Thoracic aorta (tissue), 2 donors: Measurements from ENCODE around the gene IRX5. TPM values are rescaled to one million over a fixed set of nuclear protein-coding genes. Genes with fewer than 3 reads are reported as not detected.
A peak's percentile ranks its signal among the peaks of the same experiment; 100 is the strongest.

Experiments
- ATAC-seq: fragments of 150-250 bp; one replicate; pipeline ENCODE4 v1.8.0; 2017; ENCODE audit warnings: low read depth; ENCODE audit not compliant: insufficient number of reproducible peaks, low FRiP score
- DNase-seq: peaks from one replicate; pipeline ENCODE4 v3.0.0-alpha.2; 2020; ENCODE audit warnings: low spot score
- H3K27ac ChIP-seq, 2 donors: fragments of 200-600 bp; sonication (generic); 1 replicate in 1 of 2; 2 replicates in 1 of 2; pipeline ENCODE4 v1.5.1; 2016; ENCODE audit warnings: mild to moderate bottlenecking in 2 of 2, moderate library complexity in 2 of 2
- H3K27me3 ChIP-seq: fragments of 200-600 bp; sonication (generic); replicated peaks from 2 replicates; pipeline ENCODE4 v1.6.0; 2016; ENCODE audit warnings: mild to moderate bottlenecking; ENCODE audit not compliant: insufficient read depth
- H3K36me3 ChIP-seq: fragments of 200-600 bp; sonication (generic); one replicate; pipeline ENCODE4 v1.5.1; 2016
- H3K4me1 ChIP-seq, 2 donors: fragments of 200-600 bp; sonication (generic); 1 replicate in 1 of 2; 2 replicates in 1 of 2; pipeline versions ENCODE4 v1.5.1 to v1.6.0; 2016; ENCODE audit warnings: low read depth in 2 of 2, mild to moderate bottlenecking in 1 of 2; ENCODE audit not compliant: control insufficient read depth in 1 of 2
- H3K4me3 ChIP-seq: fragments of 200-600 bp; sonication (generic); 2 replicates; pipeline ENCODE4 v1.5.1; 2016; ENCODE audit warnings: mild to moderate bottlenecking
- H3K9me3 ChIP-seq: fragments of 200-600 bp; sonication (generic); 2 replicates; pipeline ENCODE4 v1.5.1; 2016
- total RNA-seq, 2 donors: library from RNA; depleted of rRNA; stranded (reverse); fragments of >200 nt; gene quantifications; one replicate each; pipeline versions ENCODE4 v1.1.0 to v1.2.3, GENCODE V29; 2016
- TF ChIP-seq, protein P1 (sequence below): fragments of 200-600 bp; sonication (generic); IDR thresholded peaks from one replicate; pipeline ENCODE4 v1.5.1; 2019; ENCODE audit warnings: antibody characterized with exemption

The IRX5 gene
- total RNA-seq, 2 donors from 2014 or later = 2.3 to 2.7 TPM

DNA sequence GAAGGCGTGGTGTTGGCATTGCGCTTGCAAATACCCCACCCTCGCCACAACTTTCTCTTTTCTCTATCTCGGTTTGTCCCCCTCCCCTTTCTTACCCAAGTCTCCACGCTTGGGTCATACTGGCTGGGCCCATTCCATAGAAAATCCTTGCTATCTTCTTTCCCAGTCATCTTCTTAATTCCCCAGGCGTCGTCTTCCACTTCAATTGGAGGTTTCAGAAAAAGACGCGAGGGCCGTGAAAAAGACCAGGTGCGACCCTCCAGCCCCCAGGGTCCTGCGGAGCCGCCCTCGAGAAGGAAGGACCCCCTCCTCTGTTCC is 8.3 kb downstream of the IRX5 start:
- Histone ChIP-seq H3K36me3 (no peaks in the 10 kb centered on the region), H3K27ac (no peak overlapping the region), H3K4me1 (peaks cover 6 to 28% of the 10 kb centered on the region in 2 donors), H3K9me3 (no peaks in the 10 kb centered on the region), H3K4me3 (peak overlapping the region; percentile 68), H3K27me3 (peaks cover 5% of the 10 kb centered on the region)
- DNase-seq (no peak), ATAC-seq (no peak)
- TF ChIP-seq, protein P1, sequence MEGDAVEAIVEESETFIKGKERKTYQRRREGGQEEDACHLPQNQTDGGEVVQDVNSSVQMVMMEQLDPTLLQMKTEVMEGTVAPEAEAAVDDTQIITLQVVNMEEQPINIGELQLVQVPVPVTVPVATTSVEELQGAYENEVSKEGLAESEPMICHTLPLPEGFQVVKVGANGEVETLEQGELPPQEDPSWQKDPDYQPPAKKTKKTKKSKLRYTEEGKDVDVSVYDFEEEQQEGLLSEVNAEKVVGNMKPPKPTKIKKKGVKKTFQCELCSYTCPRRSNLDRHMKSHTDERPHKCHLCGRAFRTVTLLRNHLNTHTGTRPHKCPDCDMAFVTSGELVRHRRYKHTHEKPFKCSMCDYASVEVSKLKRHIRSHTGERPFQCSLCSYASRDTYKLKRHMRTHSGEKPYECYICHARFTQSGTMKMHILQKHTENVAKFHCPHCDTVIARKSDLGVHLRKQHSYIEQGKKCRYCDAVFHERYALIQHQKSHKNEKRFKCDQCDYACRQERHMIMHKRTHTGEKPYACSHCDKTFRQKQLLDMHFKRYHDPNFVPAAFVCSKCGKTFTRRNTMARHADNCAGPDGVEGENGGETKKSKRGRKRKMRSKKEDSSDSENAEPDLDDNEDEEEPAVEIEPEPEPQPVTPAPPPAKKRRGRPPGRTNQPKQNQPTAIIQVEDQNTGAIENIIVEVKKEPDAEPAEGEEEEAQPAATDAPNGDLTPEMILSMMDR = no peak

DNA sequence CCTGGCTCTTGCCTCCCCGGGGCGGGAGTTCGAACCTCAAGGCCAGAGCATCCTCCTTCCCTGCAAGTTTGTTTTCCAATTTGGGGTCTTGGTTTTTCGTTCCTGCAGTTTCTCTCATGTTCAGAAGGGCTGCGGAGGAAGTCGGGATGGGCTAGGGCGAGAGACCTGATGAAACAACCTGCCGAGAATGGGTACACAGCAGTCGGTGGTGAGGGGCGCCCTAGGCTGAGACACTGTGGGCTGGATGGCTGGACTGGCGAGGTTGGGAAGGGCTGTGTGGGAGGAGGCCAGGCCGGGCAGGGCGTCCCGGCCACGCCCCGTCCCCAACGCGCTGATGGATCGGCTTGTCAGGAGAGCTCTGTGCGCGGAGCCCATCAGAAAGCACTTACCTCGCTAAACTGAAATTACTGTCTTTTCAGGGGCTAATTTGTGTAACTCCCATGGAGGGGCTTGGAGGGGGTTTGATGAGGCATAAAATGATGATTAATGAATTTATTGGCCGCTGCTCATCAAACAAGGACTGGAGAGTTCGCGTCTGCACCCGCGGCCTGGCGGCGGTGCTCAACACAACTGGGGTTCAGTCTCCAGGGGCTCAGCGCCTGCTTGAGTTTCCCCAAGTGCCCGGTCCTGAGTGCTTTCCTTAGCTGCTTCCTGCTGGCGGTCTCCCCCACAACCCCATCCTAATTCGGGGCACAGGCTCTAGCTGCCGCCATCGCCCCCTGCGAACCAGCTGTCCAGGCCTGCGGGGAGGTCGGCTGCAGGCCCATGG is 9.0 kb downstream of the IRX5 start:
- Histone ChIP-seq H3K4me3 (no peak overlapping the region), H3K27me3 (peaks cover 5% of the 10 kb centered on the region), H3K9me3 (no peaks in the 10 kb centered on the region), H3K36me3 (no peaks in the 10 kb centered on the region), H3K4me1 (peaks cover 6 to 28% of the 10 kb centered on the region in 2 donors), H3K27ac (no peak overlapping the region)
- ATAC-seq (no peak), DNase-seq (no peak)
- TF ChIP-seq, protein P1 = no peak

DNA sequence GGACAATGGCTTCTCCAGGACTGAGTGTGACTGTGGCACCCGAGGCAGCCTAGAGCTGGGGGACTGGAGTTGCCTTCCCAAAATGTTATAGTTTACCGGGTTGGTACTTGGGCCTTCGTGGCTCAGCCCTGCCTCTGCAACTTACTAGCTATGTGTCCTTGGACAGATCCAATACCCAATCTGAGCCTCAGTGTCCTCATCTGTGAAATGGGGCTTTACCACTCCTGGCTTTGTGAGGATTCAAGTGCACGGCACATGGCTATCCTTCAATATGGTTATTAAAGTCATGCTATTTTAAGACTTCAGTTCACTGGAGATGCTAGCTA is 9.6 kb downstream of the IRX5 start:
- TF ChIP-seq, protein P1 = no peak
- Histone ChIP-seq H3K36me3 (no peaks in the 10 kb centered on the region), H3K4me3 (no peak overlapping the region), H3K9me3 (no peaks in the 10 kb centered on the region), H3K27ac (no peak overlapping the region), H3K4me1 (peaks cover 6 to 28% of the 10 kb centered on the region in 2 donors), H3K27me3 (peaks cover 5% of the 10 kb centered on the region)
- no peak for DNase-seq
- ATAC-seq = no peak

DNA sequence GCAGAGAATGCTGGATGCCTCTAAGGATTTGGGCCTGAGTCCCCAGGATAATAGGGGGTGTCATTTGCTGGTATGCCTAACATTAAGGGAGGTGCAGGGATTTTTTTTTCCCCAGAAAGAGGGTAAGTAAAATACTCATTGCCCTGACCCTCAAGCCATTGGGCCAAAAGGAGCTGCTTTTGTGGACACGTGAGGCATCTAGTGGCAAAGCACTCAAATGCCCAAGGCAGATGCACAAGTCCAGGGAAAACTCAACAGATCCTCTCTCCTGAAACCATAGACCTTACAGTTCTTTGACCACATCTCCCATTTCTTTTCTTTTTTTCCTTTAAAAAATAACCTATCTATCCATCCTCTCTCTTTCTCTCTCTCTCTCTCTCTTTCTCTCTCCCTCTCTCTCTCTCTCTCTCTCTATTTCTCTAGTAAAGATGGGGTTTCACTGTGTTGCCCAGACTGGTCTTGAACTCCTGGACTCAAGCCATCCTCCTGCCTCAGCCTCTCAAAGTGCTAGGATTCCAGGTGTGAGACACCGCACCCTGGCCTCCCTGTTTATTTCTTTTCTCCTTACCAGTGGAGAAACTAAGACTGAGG is 11.8 kb downstream of the IRX5 start:
- H3K4me3 ChIP-seq = no peak overlapping the region
- no peak for ATAC-seq
- H3K27me3 ChIP-seq = peaks cover 5% of the 10 kb centered on the region
- no peaks in the 10 kb centered on the region for H3K36me3 ChIP-seq
- peaks cover 6 to 19% of the 10 kb centered on the region in 2 donors for H3K4me1 ChIP-seq
- DNase-seq = no peak
- H3K9me3 ChIP-seq = no peaks in the 10 kb centered on the region
- TF ChIP-seq, protein P1 = no peak
- H3K27ac ChIP-seq = no peak overlapping the region

DNA sequence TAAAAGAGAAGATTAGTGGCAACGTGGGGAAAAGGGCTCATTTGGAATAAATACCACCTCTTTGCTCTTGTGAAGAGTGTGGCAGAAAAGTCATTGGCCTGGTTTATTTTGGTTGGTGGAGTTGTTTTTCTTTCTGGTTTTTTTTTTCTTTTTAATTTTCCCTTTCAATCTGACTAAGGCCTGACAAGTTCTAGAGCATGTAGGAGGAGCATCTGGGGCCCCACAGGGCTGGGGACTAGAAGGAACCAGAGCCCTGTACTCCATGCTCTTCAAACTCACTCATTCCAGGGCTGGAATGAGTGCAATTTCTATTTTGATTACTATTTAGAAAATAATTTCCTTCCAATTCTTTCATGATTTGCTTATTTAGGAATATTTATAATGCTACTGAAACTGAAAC is 13.3 kb downstream of the IRX5 start:
- ATAC-seq (no peak), DNase-seq (no peak)
- TF ChIP-seq, protein P1 = no peak
- Histone ChIP-seq H3K27me3 (no peaks in the 10 kb centered on the region), H3K4me3 (no peak overlapping the region), H3K9me3 (no peaks in the 10 kb centered on the region), H3K36me3 (no peaks in the 10 kb centered on the region), H3K4me1 (peaks cover 0 to 3% of the 10 kb centered on the region in 2 donors), H3K27ac (no peak overlapping the region)
